NCI-H345 (cell line): Measurements from ENCODE around the gene SIT1.
A peak's percentile ranks its signal among the peaks of the same experiment; 100 is the strongest.

ENCODE experiments used
- DNase-seq: peaks from one replicate; lab custom pipeline; 2025; lab: John Stamatoyannopoulos, UW

SIT1 gene

DNA sequence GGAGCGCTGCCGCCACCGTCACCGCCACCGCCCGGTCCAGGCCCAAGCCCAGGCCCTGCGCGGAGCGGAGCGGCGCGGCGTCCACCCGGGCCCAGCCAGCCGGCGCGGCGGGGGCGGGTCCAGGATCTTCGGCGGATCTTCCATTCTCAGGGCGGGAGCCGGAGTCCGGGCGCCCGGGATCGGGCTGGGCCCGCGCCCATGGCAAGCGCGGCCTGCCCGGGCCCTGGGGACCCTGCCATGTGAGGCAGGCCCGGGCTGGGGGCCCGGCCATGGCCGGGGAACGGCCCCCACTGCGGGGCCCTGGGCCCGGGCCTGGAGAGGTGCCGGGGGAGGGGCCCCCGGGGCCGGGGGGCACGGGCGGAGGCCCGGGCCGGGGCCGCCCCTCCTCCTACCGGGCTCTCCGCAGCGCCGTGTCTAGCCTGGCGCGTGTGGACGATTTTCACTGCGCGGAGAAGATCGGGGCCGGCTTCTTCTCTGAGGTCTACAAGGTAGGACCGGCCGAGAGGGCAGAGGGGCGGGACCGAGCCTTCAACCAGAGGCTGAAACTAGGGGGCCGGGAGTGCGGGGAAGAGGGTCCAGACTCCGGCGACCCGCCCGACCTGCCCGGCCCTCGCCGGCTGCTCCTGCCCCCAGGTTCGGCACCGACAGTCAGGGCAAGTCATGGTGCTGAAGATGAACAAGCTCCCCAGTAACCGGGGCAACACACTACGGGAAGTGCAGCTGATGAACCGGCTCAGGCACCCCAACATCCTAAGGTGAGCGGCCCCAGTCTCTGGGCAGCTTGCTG is 45.2 kb downstream of the SIT1 start:
- peak; percentile 33 for DNase-seq

DNA sequence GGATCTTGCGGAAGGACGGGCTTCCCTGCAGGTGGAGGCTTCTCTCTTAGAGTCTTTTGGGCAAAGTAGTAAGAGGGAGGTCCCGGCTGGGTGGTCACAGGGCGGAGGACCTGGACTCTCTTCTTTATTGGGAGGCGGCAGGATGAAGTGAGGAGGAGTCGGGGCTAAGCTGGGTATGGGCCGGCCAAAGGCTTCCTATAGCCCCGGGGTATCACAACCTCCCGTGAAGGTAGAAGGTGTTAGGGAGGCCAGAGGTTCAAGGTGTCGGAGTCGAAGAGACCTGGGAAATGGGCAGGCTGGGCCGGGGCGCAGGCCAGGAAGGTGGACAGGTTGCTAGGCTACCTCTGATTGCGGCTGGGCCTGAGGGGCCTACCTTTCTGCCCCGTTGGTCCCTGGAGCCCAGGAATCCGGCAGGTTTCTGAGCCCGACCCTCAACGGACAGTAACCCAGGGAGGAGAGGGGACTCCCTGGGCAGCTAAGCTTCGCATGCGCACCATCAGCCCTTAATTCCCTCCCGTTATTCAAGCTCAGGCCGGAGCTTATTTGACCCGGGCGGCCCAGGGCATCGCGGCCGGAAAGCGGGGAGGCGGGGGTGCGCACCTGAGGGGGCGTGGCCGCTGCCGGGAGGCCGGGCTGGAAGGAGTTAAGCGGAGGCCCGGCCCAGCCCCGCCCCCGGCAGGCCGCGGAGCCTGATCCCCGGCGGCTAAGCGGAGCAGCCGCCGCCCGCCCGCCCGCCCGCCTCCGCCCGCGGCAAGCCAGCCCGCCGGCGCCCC is 46.0 kb downstream of the SIT1 start, which contains the start of gene TESK1:
TESK1 (plus strand) TSS at position 685 of the 773 bp plus-strand sequence. CDS start 358 bp downstream, outside the sequence.
- DNase-seq: peak; percentile 90

- DNase-seq: peak; percentile 100
Measured at GRCh38 chr9:35603986-35604577, 46.6 kb downstream of the SIT1 start.

DNA sequence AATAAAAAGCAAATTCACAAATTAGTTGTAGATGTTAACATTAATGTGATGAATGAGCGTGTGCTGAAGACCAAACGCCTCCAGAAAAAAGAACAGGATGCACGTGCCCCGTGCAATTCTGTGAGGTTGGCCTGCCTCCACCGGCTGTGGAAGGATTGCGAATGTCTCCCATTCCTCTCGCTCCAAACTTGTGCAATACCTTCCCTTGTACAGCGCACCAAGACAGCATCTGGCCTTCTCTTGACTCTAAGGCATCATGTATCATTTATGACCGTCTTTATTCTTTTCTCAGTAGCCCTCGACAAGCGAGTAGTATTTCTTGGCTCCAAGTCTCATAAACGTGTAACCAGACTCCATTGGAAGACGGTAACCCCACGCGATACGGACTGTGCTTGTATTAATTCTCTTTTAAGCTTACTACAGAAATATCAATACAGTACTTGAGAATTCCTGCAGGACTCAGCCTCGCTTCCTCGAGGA is 47.2 kb downstream of the SIT1 start:
- DNase-seq: peak; percentile 20

DNA sequence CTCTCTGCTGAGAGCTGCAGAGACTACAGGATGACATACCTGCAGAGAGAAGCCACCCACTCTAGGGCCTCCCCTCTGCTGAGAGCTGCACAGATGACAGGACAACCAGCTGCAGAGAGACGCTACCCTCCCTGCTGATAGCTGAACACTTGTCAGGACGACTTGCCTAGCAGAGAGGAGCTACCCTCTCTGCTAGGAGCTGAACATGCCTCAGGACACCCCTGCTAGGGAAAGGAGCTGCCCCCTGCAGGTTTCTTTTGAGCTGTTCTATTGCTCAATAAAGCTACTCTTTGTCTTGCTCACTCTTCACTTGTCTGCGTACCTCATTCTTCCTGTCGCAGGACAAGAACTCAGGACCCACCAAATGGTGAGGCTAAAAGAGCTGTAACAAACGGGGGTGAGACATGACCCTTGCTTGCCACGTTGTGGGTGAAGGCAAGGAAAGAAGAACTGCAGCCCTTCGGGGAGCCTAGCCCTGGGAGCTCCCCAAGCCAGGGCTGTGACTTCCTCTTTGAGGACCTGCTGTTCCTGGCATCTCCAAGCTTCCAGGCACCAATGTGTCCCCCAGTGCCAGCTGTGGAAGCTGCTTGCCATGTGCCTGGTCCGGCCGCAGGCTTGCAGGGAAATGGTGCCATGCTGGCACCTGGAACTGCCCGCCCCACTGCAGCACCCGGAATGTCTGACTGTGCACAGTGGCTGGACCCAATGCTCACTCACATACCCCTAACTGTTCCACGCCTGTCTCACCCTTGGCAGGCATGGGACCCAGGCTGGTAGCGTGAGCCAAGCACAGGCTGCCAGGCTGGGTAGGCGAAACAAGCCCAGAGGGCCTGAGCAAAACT is 50.7 kb downstream of the SIT1 start:
- DNase-seq: no peak
